ENCODE measurements around the gene COBL. TPM values are rescaled to one million over a fixed set of nuclear protein-coding genes. Genes with fewer than 3 reads are reported as not detected.

COBL gene
- total and polyA plus RNA-seq, 2 donors (not counting 3 experiments of a cell fraction or from before 2014, with no cell fraction given), result 0.11 TPM; not detected in 1

GRCh38 chr7:51082940-51083533, 233.6 kb downstream of the COBL start:
- H3K4me2 ChIP-seq (ENCODE audit: insufficient read depth, low read length), result no peak overlapping the region
- intact Hi-C loops (cut with micrococcal nuclease) (no loop called here), dilution Hi-C loops (cut with MboI; ENCODE audit: extremely low pct_ligation_motif_present, low sequenced_read_pairs) (no loop called here)
- peaks cover 2 to 5% of the 10 kb centered on the region in 2 experiments for H3K27me3 ChIP-seq (ENCODE audit: control insufficient read depth in 2 of 2, insufficient read depth in 2 of 2, low read length in 2 of 2)
- no peaks in the 10 kb centered on the region for H4K20me1 ChIP-seq (replicated peaks; ENCODE audit: control insufficient read depth, extremely low read depth, insufficient read depth, low read length)
- no peaks in the 10 kb centered on the region for H3K9me1 ChIP-seq (replicated peaks; ENCODE audit: control insufficient read depth, extremely low read depth, insufficient read depth, low read length)
- TF ChIP-seq MYC (IDR thresholded peaks at IDR 0.05; ENCODE audit: low read depth, low read length) (no peak), CTCF (IDR thresholded peaks at IDR 0.05; ENCODE audit: extremely low read depth in 1 of 2, insufficient read depth in 1 of 2, low read depth in 1 of 2, low read length in 2 of 2) (no peak), EZH2 (IDR thresholded peaks at IDR 0.05; ENCODE audit: borderline replicate concordance, low read depth, low read length, severe bottlenecking) (no peak), JUN (IDR thresholded peaks at IDR 0.05; ENCODE audit: borderline replicate concordance, insufficient read depth, insufficient read length, low read depth) (no peak), POLR2AphosphoS5 (IDR thresholded peaks at IDR 0.05; ENCODE audit: insufficient read depth, low read depth, low read length) (no peak), GATA2 (IDR thresholded peaks at IDR 0.05; ENCODE audit: insufficient read depth, insufficient read length, low read depth, low read length) (no peak), POLR2A (IDR thresholded peaks at IDR 0.05; ENCODE audit: low read depth, low read length) (no peak), FOS (IDR thresholded peaks at IDR 0.05; ENCODE audit: borderline replicate concordance, insufficient read depth, low read length) (no peak), MAX (IDR thresholded peaks at IDR 0.05; ENCODE audit: insufficient read depth, insufficient read length) (no peak)
- no peak overlapping the region for H3K4me3 ChIP-seq (replicated peaks in 1 of 3; ENCODE audit: insufficient read depth in 1 of 3, low read depth in 1 of 3, low read length in 3 of 3)
- no peak overlapping the region for H3K27ac ChIP-seq (ENCODE audit: insufficient read depth, low read depth, low read length)
- ChIA-PET CTCF (interaction anchor here (1.4 kb wide), 1 partner anchor 58 kb away, joined by 8 read pairs; no protein-coding TSS in a partner anchor), POLR2A (no interaction called here)
- H3K79me2 ChIP-seq (ENCODE audit: control insufficient read depth, insufficient read depth, low read length), result no peaks in the 10 kb centered on the region
- H3K9ac ChIP-seq (replicated peaks; ENCODE audit: extremely low read depth, insufficient read depth, low read length), result no peak overlapping the region
- FAIRE-seq (no peak), DNase-seq (ENCODE audit: low read depth, low spot score) (no peak)
- H3K9me3 ChIP-seq (replicated peaks; ENCODE audit: control insufficient read depth, insufficient read depth, low read length), result no peaks in the 10 kb centered on the region
- H3K36me3 ChIP-seq (ENCODE audit: control insufficient read depth in 2 of 2, extremely low read depth in 1 of 2, insufficient read depth in 2 of 2, low read length in 2 of 2), result no peaks in the 10 kb centered on the region
- no peaks in the 10 kb centered on the region for H3K4me1 ChIP-seq (ENCODE audit: control insufficient read depth, extremely low read depth, insufficient read depth, low read length)
- no TSS peak for BruUV-seq (replicated peaks)
- H2AFZ ChIP-seq (ENCODE audit: low read depth, low read length), result no peak overlapping the region
